Omental fat pad (tissue), 4 donors: Measurements from ENCODE around the gene SP140. TPM values are rescaled to one million over a fixed set of nuclear protein-coding genes. Genes with fewer than 3 reads are reported as not detected.

ENCODE experiments used
- ATAC-seq: fragments of 150-250 bp; one replicate; pipeline ENCODE4 v1.9.1; 2016; ENCODE audit warnings: mild to moderate bottlenecking, moderate library complexity; ENCODE audit not compliant: low FRiP score
- DNase-seq: peaks from one replicate; pipeline ENCODE4 v3.0.0-alpha.2; 2019; ENCODE audit warnings: low spot score
- total RNA-seq, 4 donors: library from RNA; depleted of rRNA; stranded (reverse); fragments of >200 nt; gene quantifications; one replicate each; pipeline ENCODE4 v1.1.0, GENCODE V29; 2016
- TF ChIP-seq, protein P1 (sequence below), 3 donors: fragments of 450-650 bp; IDR thresholded peaks; one replicate each; pipeline ENCODE4 v1.5.1; 2016 to 2017; ENCODE audit warnings: antibody characterized with exemption in 3 of 3, mild to moderate bottlenecking in 3 of 3, moderate library complexity in 2 of 3

Gene SP140
- total RNA-seq, 4 donors from 2014 or later, result 2.1 to 9.7 (median 5.4) TPM

GRCh38 chr2:230326453-230327417, 101.2 kb downstream of the SP140 start, which contains the start of gene SP140L:
Gene SP140L, plus strand, starts transcription at chr2:230327193. Its CDS starts 77 bp downstream, at chr2:230327270.
- no peak for DNase-seq
- peak; percentile 85 for ATAC-seq
- TF ChIP-seq, protein P1, sequence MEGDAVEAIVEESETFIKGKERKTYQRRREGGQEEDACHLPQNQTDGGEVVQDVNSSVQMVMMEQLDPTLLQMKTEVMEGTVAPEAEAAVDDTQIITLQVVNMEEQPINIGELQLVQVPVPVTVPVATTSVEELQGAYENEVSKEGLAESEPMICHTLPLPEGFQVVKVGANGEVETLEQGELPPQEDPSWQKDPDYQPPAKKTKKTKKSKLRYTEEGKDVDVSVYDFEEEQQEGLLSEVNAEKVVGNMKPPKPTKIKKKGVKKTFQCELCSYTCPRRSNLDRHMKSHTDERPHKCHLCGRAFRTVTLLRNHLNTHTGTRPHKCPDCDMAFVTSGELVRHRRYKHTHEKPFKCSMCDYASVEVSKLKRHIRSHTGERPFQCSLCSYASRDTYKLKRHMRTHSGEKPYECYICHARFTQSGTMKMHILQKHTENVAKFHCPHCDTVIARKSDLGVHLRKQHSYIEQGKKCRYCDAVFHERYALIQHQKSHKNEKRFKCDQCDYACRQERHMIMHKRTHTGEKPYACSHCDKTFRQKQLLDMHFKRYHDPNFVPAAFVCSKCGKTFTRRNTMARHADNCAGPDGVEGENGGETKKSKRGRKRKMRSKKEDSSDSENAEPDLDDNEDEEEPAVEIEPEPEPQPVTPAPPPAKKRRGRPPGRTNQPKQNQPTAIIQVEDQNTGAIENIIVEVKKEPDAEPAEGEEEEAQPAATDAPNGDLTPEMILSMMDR (IDR thresholded peaks at IDR 0.05), result no peak

- ATAC-seq (no peak), DNase-seq (no peak)
- TF ChIP-seq, protein P1 (IDR thresholded peaks at IDR 0.05), result no peak
These were observed 102.0 kb downstream of the SP140 start for GRCh38 chr2:230327418-230328154.

- ATAC-seq (no peak), DNase-seq (no peak)
- TF ChIP-seq, protein P1 (IDR thresholded peaks at IDR 0.05), result no peak
These were observed 102.6 kb downstream of the SP140 start for GRCh38 chr2:230328155-230328458.

- ATAC-seq (no peak), DNase-seq (no peak)
- TF ChIP-seq, protein P1 (IDR thresholded peaks at IDR 0.05), result no peak
These were observed 104.5 kb downstream of the SP140 start for GRCh38 chr2:230329946-230330605.

- no peak for DNase-seq
- no peak for ATAC-seq
- TF ChIP-seq, protein P1 (IDR thresholded peaks at IDR 0.05), result no peak
These were observed 105.2 kb downstream of the SP140 start for GRCh38 chr2:230330725-230331124.

- TF ChIP-seq, protein P1 (IDR thresholded peaks at IDR 0.05), result no peak
- DNase-seq, result no peak
- ATAC-seq, result no peak
These were observed 109.9 kb downstream of the SP140 start for GRCh38 chr2:230335461-230335863.
